Measurements from ENCODE around the gene TIA1. TPM values are rescaled to one million over a fixed set of nuclear protein-coding genes. Genes with fewer than 3 reads are reported as not detected.
"Not testable (repeated sequence)": the region's sequence is repeated elsewhere in the genome, so short reads cannot be mapped to it uniquely, and the experiment has no call there.

The TIA1 gene
- total RNA-seq, 2 donors from 2014 or later: 108 to 116 TPM

DNA sequence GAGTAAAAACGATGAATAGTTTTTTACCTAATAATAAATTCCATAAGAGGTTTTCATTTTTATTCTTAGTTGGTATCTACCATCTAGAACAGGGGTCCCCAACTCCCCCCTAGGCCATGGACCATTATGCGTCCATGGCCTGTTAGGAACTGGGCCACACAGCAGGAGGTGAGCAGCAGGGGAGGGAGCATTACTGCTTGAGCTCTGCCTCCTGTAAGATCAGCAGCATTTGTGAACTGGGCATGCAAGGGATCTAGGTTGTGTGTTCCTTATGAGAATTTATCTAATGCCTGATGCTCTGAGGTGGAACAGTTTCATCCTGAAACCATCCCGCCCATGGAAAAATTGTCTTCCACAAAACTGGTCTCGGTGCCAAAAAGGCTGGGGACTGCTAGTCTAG lies 5.9 kb downstream of the TIA1 start:
- H3K9me3 Mint-ChIP-seq: no peaks in the 10 kb centered on the region
- peaks cover 13 to 31% of the 10 kb centered on the region in 2 donors for H3K36me3 Mint-ChIP-seq
- no peak for ATAC-seq
- no peak for DNase-seq (ENCODE audit: low spot score in 2 of 2)
- peak overlapping the region in 1 of 2 donors; percentile 44 for H3K27ac Mint-ChIP-seq

DNA sequence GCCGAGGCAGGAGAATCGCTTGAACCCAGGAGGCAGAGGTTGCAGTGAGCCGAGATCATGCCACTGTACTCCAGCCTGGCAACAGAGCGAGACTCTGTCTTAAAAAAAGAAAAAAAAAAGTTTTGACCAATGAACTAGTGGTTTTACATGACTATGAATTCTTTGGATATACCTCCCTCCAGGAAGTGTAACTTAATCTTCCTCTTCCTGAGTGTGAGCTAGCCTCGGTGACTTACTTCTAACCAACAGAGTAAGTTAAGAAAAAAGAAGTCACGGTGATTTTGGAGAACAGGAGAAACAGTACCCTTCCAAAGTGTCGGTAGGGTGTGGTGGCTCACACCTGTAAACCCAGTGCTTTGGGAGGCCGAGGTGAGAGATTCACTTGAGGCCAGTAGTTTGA lies 7.1 kb downstream of the TIA1 start:
- H3K27ac Mint-ChIP-seq: peak overlapping the region; percentile 22 to 69
- H3K36me3 Mint-ChIP-seq: peaks cover 4 to 21% of the 10 kb centered on the region in 2 donors
- ATAC-seq: no peak
- no peaks in the 10 kb centered on the region for H3K9me3 Mint-ChIP-seq
- DNase-seq (ENCODE audit: low spot score in 2 of 2): no peak

DNA sequence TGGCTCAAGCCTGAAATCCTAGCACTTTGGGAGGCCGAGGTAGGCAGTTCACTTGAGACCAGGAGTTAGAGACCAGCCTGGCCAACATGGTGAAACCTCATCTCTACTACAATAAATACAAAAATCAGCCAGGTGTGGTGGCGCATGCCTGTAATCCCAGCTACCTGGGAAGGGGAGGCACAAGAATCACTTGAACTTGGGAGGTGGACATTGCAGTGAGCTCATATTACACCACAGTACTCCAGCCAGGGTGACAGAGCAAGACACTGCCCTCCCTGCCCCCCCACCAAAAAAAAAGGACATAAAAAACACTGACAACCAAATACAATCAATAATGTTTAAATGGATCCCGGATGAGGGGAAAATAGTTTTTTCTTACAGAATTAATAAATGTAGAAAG lies 7.8 kb downstream of the TIA1 start:
- Mint-ChIP-seq H3K27ac (no peak overlapping the region), H3K36me3 (peaks cover 0 to 16% of the 10 kb centered on the region in 2 donors), H3K9me3 (no peaks in the 10 kb centered on the region)
- ATAC-seq (no peak), DNase-seq (ENCODE audit: low spot score in 2 of 2) (no peak)

DNA sequence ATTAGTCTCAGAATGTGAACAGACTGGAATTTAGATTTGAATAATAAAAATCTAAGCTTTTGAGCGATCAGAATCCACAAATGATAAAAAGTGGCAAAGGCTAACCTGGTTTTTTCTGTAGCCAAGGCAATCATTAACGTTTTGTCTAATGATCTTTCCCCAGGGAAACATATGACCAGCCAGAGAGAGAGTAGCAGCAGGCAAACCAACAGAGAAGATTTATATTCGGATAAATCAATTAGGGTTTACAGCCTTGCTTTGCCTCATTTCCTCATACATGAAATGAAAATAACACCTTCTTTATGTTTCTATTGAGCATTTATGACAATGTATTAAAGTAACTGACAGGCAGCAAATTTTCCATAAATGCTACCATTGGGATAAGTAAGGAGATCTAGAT lies 14.5 kb downstream of the TIA1 start:
- no peak overlapping the region for H3K27ac Mint-ChIP-seq
- H3K9me3 Mint-ChIP-seq: no peaks in the 10 kb centered on the region
- H3K36me3 Mint-ChIP-seq: peaks cover 0 to 4% of the 10 kb centered on the region in 2 donors
- no peak for DNase-seq (ENCODE audit: low spot score in 2 of 2)
- ATAC-seq: no peak

- Mint-ChIP-seq H3K36me3 (peaks cover 5 to 12% of the 10 kb centered on the region in 2 donors), H3K9me3 (no peaks in the 10 kb centered on the region), H3K27ac (no peak overlapping the region)
- DNase-seq (ENCODE audit: low spot score in 2 of 2) (no peak), ATAC-seq (no peak)
Observed at GRCh38 chr2:70226781-70227180, 21.6 kb downstream of the TIA1 start.

DNA sequence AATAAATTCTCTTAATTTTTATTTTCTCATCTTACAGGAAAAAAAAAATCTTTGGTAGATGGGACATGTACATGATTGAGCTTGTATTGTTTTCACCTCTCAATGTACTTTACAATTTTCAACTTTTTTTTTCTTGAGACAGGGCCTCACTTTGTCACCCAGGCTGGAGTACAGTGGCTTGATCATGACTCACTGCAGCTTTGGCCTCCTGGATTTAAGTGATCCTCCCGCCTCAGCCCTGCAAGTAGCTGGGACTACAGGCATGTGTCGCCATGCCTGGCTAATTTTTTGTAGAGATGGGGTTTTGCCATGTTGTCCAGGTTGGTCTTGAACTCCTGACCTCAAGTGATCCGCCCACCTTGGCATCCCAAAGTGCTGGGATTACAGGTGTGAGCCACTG lies 25.1 kb downstream of the TIA1 start:
- H3K9me3 Mint-ChIP-seq; DNase-seq (ENCODE audit: low spot score in 2 of 2); ATAC-seq; H3K27ac Mint-ChIP-seq: not testable (repeated sequence)
- peaks cover 5 to 31% of the 10 kb centered on the region in 2 donors for H3K36me3 Mint-ChIP-seq

DNA sequence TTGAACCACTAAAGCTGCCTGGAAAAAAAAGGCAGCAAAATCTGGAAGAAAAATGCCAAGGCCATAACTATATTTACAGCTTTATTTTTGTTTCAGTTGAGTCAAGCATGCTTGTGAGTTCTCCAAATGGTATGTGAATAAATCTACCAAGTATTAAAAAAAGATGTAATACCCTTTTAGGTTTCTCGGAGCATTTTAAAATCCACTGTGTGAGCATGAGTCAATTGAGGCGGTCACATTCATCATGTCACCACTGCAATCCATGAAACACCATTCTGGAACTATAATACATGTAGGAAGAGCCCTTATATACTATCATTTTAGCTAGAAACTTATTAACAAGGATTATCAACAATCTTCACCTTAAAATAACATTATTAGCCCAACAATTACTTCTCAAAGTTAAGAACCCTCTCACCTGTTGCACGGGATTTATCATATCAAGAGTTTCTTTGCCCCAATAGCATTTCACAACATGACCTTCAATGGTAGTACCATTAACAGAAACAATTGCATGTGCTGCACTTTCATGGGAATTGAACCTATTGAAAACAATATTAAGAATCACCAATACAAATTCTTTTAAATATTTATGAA lies 33.4 kb downstream of the TIA1 start:
- Mint-ChIP-seq H3K36me3 (peaks cover 0 to 20% of the 10 kb centered on the region in 2 donors), H3K27ac (peak overlapping the region in 1 of 2 donors; percentile 77), H3K9me3 (no peaks in the 10 kb centered on the region)
- no peak for ATAC-seq
- DNase-seq (ENCODE audit: low spot score in 2 of 2): no peak

- H3K27ac Mint-ChIP-seq: no peak overlapping the region
- ATAC-seq: no peak
- H3K9me3 Mint-ChIP-seq: no peaks in the 10 kb centered on the region
- DNase-seq (ENCODE audit: low spot score in 2 of 2): no peak
- peaks cover 0 to 16% of the 10 kb centered on the region in 2 donors for H3K36me3 Mint-ChIP-seq
Observed at GRCh38 chr2:70214365-70214764, 34.1 kb downstream of the TIA1 start.

- ATAC-seq: no peak
- no peaks in the 10 kb centered on the region for H3K9me3 Mint-ChIP-seq
- DNase-seq (ENCODE audit: low spot score in 2 of 2): no peak
- peaks cover 0 to 10% of the 10 kb centered on the region in 2 donors for H3K36me3 Mint-ChIP-seq
- peak overlapping the region in 1 of 2 donors; percentile 86 for H3K27ac Mint-ChIP-seq
Observed at GRCh38 chr2:70212298-70212932, 36.0 kb downstream of the TIA1 start.

GRCh38 chr2:70211595-70211994 lies 36.8 kb downstream of the TIA1 start:
- peaks cover 0 to 10% of the 10 kb centered on the region in 2 donors for H3K36me3 Mint-ChIP-seq
- H3K27ac Mint-ChIP-seq: no peak overlapping the region
- ATAC-seq (no peak), DNase-seq (ENCODE audit: low spot score in 2 of 2) (no peak)
- H3K9me3 Mint-ChIP-seq: no peaks in the 10 kb centered on the region

DNA sequence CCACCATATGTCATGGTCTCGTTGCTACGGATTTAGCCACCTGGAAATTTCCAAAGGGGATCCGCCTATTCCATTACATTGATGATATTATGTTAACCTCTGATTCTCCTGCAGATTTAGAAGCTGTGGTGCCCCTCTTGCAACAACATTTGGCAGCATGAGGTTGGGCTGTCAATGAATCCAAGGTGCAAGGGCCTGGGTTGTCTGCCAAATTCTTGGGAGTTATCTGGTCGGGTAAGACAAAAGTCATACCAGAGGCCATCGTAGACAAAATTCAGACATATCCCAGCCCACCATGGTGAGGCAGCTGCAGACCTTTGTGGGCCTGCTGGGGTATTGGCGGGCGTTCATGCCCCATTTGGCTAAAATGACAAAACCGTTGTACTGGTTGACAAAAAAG lies 44.0 kb downstream of the TIA1 start:
- DNase-seq (ENCODE audit: low spot score in 2 of 2) (no peak), ATAC-seq (no peak)
- Mint-ChIP-seq H3K36me3 (no peaks in the 10 kb centered on the region), H3K9me3 (peaks cover 0 to 4% of the 10 kb centered on the region in 2 donors), H3K27ac (no peak overlapping the region)

- DNase-seq (ENCODE audit: low spot score in 2 of 2) (no peak), ATAC-seq (no peak)
- Mint-ChIP-seq H3K36me3 (no peaks in the 10 kb centered on the region), H3K27ac (no peak overlapping the region), H3K9me3 (peaks cover 0 to 4% of the 10 kb centered on the region in 2 donors)
Observed at GRCh38 chr2:70203086-70203485, 45.3 kb downstream of the TIA1 start.

DNA sequence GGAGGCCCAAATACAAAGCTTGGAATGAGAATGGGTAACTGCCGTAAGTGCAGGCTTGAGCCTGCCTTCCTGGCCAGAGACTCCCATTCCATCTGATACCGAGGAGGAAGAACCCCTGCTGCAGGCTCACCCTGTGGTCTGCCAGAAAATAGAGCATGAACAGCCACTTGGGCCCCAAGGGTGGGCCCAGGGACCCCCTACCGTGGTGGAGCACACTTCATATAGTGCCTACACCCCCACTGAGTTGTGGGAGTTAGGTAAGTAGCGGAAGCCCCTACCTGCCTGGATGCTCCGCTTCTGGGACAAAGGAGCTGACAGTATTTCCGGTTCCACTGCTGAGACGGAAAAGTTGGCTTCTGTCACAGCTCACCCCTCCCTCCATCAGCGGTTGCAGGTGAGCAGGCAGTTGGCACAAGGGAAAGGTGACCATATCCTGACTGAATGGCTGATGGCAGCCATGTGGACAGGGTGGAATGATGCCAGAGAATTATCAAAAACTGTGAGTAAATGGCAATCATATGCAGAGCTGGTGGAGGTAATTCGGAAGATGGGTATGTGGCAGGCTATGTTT lies 46.1 kb downstream of the TIA1 start:
- ATAC-seq: peak in 1 of 2 donors; percentile 9
- H3K27ac Mint-ChIP-seq: peak overlapping the region in 1 of 2 donors; percentile 60
- peaks cover 0 to 4% of the 10 kb centered on the region in 2 donors for H3K9me3 Mint-ChIP-seq
- no peak for DNase-seq (ENCODE audit: low spot score in 2 of 2)
- H3K36me3 Mint-ChIP-seq: no peaks in the 10 kb centered on the region

DNA sequence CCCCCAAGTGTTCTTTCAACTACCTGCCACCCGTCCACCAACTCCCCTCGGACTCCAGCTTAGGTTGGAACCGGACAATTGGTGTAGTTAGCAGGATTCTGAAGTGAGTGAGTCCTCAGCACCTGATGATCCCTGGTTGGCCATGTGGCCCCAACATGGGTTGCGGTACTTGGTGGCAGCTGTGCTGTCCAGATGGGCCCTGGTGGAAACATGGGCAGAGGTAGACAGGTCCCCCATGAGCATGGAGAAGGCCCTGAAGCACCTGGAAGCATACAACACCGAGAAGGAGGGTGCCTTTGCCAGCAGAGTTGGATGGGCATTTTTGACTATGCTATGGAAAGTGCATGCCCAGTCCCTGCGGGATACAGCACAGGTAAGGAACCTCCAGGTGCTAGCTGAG lies 46.6 kb downstream of the TIA1 start:
- Mint-ChIP-seq H3K36me3 (no peaks in the 10 kb centered on the region), H3K27ac (peak overlapping the region in 1 of 2 donors; percentile 60), H3K9me3 (peaks cover 0 to 4% of the 10 kb centered on the region in 2 donors)
- ATAC-seq (no peak), DNase-seq (ENCODE audit: low spot score in 2 of 2) (no peak)

GRCh38 chr2:70201225-70201768 lies 47.1 kb downstream of the TIA1 start:
- peaks cover 0 to 4% of the 10 kb centered on the region in 2 donors for H3K9me3 Mint-ChIP-seq
- H3K27ac Mint-ChIP-seq: no peak overlapping the region
- no peaks in the 10 kb centered on the region for H3K36me3 Mint-ChIP-seq
- ATAC-seq (no peak), DNase-seq (ENCODE audit: low spot score in 2 of 2) (no peak)

GRCh38 chr2:70199320-70199864 lies 49.0 kb downstream of the TIA1 start:
- Mint-ChIP-seq H3K9me3 (peaks cover 0 to 4% of the 10 kb centered on the region in 2 donors), H3K27ac (no peak overlapping the region), H3K36me3 (no peaks in the 10 kb centered on the region)
- ATAC-seq (no peak), DNase-seq (ENCODE audit: low spot score in 2 of 2) (no peak)

- no peak for DNase-seq (ENCODE audit: low spot score in 2 of 2)
- Mint-ChIP-seq H3K9me3 (no peaks in the 10 kb centered on the region), H3K36me3 (peaks cover 7% of the 10 kb centered on the region in 2 donors), H3K27ac (no peak overlapping the region)
- no peak for ATAC-seq
Observed at GRCh38 chr2:70192516-70192915, 55.9 kb downstream of the TIA1 start.
